Stimulated activated memory B cell treated with anti-CD40 and anti-IgM and Interleukin-4, amounts not matched to agents 10 μg/mL and 1 μg/mL and 100 μg/mL, for 72 hours (primary cell): ENCODE data around the gene CDK6.
A peak's percentile ranks its signal among the peaks of the same experiment; 100 is the strongest.

ENCODE experiments used
- ATAC-seq: fragments of 150-1000 bp; cut with Tn5 transposase; 2 replicates; pipeline ENCODE4 v1.10.0; 2021
- H3K27ac Mint-ChIP-seq: one replicate; pipeline ENCODE4 v1.8.0; 2022; ENCODE audit warnings: mild to moderate bottlenecking, mixed read lengths
- H3K27me3 Mint-ChIP-seq: one replicate; pipeline ENCODE4 v1.8.0; 2022; ENCODE audit warnings: mixed read lengths
- H3K36me3 Mint-ChIP-seq: one replicate; pipeline ENCODE4 v1.8.0; 2022; ENCODE audit warnings: mixed read lengths
- H3K4me1 Mint-ChIP-seq: one replicate; pipeline ENCODE4 v1.8.0; 2022; ENCODE audit warnings: mixed read lengths
- H3K4me3 Mint-ChIP-seq: one replicate; pipeline ENCODE4 v1.8.0; 2022; ENCODE audit warnings: mild to moderate bottlenecking, moderate library complexity, mixed read lengths
- H3K9me3 Mint-ChIP-seq: one replicate; pipeline ENCODE4 v1.8.0; 2022; ENCODE audit warnings: mixed read lengths

CDK6 gene

DNA sequence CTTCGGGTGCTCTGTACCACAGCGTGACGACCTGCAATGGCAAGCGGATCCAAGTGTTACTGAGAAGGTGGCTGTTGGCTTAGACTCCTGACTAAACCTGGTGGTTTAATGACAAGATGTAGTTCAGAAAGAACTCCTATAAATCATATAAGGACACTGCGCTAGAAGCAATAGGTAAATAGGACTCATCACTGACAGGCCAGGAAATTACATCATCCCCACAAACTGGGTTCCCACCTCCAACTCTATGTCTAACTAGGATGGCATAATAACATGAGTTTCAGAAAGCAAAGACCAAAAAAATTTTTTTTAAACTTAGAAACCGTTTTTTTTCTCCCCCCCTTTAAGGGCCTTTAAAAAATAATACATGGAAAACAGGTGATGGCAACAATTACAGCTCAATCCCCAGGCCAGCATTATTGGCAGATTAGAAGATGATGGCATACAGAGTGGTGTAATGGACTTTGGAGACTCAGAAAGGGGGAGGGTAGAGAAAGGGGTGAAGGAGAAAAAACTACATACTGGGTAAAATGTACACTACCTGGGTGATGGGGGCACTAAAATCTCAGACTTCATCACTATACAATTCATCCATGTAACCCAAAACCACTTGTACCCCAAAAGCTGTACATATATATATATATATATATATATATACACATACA is 164.7 kb downstream of the CDK6 start:
- Mint-ChIP-seq H3K27ac (no peak overlapping the region), H3K36me3 (peaks cover 12% of the 10 kb centered on the region), H3K4me1 (peaks cover 6% of the 10 kb centered on the region), H3K4me3 (no peak overlapping the region), H3K27me3 (no peaks in the 10 kb centered on the region), H3K9me3 (no peaks in the 10 kb centered on the region)
- no peak for ATAC-seq

DNA sequence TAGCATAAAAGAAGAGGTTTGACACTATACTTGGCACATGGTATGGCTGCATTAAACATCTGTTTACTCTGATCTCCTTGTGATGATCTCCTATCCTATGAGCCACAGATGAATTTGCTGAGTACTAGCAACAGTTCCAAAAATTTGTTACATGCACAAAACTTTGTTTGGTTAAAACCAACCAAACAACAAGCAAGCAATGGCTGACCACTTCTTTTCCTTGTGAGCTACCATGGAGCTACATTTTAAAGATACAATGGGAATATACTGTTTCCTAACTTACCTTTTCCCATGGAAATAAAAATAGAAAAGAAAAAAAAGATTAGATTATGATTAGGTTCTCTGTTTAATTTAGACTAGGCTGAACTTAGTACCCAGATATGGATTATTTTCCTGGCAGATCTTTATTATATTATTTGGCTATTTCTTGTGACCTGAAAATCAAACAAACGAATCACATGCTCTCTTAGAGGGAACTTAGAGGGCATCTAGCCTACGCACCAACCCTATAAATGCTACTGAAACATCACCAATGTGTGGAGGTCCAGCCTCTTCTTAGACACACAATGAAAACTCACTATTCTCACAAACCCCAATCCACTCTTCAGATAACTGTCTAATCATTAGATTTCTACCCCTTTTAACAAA is 166.0 kb downstream of the CDK6 start:
- no peak overlapping the region for H3K27ac Mint-ChIP-seq
- H3K27me3 Mint-ChIP-seq, result no peaks in the 10 kb centered on the region
- no peak for ATAC-seq
- H3K36me3 Mint-ChIP-seq, result peaks cover 12% of the 10 kb centered on the region
- no peak overlapping the region for H3K4me3 Mint-ChIP-seq
- no peaks in the 10 kb centered on the region for H3K9me3 Mint-ChIP-seq
- peaks cover 6% of the 10 kb centered on the region for H3K4me1 Mint-ChIP-seq

DNA sequence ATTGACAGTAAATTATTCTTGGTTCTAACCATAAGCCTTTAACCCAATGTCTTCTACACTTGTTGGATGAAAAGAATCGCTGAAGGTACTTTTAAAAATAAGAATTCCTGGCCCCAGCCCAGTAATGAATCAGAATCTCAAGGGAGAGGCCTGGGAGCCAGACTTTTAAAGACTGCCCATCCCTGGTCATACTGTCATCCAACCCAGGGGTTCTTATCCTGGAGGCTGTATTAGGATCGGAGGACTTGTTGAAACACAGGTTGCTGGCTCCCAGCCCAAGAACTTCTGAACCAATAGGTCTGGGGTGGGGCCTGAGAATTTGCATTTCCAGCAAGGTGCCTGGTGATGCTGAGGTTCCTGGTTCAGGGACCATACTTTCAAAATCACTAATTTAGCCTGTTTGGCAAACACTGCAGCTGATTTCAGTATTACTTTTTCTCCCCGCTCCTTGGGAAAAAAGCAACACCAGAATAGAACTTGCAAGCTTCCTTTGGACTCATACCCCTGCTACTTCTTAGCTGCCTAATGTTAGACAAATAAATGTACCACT is 166.7 kb downstream of the CDK6 start:
- peaks cover 6% of the 10 kb centered on the region for H3K4me1 Mint-ChIP-seq
- no peak for ATAC-seq
- no peaks in the 10 kb centered on the region for H3K9me3 Mint-ChIP-seq
- H3K4me3 Mint-ChIP-seq, result no peak overlapping the region
- H3K36me3 Mint-ChIP-seq, result peaks cover 12% of the 10 kb centered on the region
- H3K27ac Mint-ChIP-seq, result no peak overlapping the region
- H3K27me3 Mint-ChIP-seq, result no peaks in the 10 kb centered on the region

DNA sequence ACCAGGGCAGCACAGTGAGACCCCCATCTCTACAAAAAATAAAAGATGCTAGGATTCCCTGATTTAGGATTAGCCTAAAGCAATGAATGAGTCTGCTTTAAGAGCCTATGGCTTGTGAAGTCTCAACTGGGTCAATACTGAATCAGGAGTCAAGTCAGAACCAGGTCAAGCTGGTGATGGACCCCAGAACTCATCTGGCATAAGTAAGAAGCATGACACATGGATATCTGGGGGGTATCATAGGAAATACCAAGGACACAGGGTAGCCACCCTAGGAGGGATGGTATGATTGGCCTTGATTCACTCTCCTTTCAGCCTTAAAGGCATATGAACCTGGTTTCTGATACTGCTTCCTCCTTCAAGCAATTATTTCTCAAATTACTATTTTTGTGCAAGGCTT is 167.8 kb downstream of the CDK6 start:
- H3K4me3 Mint-ChIP-seq, result no peak overlapping the region
- ATAC-seq, result no peak
- peaks cover 12% of the 10 kb centered on the region for H3K36me3 Mint-ChIP-seq
- no peak overlapping the region for H3K27ac Mint-ChIP-seq
- no peaks in the 10 kb centered on the region for H3K9me3 Mint-ChIP-seq
- no peaks in the 10 kb centered on the region for H3K27me3 Mint-ChIP-seq
- H3K4me1 Mint-ChIP-seq, result no peaks in the 10 kb centered on the region

DNA sequence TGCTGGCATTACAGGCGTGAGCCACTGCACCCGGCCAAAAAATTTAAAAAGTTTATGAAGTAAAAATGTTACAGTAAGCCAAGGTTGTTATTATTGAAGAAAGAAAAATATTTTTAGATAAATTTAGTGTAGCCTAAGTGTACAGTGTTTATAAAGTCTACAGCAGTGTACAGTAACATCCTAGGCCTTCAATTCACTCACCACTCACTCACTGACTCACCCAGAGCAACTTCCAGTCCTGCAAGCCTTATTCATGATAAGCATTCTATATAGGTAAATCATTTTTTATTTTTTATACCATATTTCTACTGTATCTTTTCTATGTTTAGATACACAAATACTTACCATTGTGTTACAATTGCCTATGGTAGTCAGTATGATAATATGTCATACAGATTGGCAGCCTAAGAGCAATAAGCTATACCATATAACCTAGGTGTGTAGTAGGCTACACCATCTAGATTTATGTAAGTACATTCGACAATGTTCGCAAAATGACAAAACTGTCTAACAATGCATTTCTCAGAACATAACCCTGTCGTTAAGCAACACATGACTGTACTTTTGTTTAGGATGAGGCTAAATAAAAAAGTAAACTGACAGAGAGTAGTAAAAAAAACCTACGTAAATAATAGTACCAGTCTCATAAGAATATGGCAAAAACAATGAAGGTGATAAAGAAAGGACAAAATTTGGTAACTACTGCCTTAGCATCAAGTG is 168.4 kb downstream of the CDK6 start:
- H3K9me3 Mint-ChIP-seq, result no peaks in the 10 kb centered on the region
- H3K27me3 Mint-ChIP-seq, result no peaks in the 10 kb centered on the region
- ATAC-seq, result no peak
- no peak overlapping the region for H3K4me3 Mint-ChIP-seq
- no peaks in the 10 kb centered on the region for H3K4me1 Mint-ChIP-seq
- no peak overlapping the region for H3K27ac Mint-ChIP-seq
- peaks cover 12% of the 10 kb centered on the region for H3K36me3 Mint-ChIP-seq

DNA sequence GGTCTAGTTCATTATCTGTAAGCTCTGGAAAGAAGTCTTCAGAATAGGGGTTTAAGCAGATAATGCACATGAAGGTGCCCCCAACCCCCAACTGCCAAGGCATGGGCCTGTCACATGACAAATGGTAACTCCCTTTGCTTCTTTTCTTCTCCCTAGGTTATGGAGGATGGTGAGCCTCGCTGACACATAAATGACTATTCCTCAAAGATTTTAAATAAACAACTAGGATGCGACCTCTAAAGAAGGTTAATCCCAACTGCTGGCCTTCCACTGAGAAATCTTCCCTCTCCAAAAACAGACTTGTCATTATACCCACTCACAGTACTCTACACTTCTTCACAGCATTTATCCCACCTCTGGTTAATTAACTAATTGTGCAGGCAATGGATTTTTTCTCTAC is 170.4 kb downstream of the CDK6 start:
- H3K4me1 Mint-ChIP-seq, result no peaks in the 10 kb centered on the region
- H3K9me3 Mint-ChIP-seq, result no peaks in the 10 kb centered on the region
- no peak for ATAC-seq
- H3K27ac Mint-ChIP-seq, result no peak overlapping the region
- no peak overlapping the region for H3K4me3 Mint-ChIP-seq
- no peaks in the 10 kb centered on the region for H3K27me3 Mint-ChIP-seq
- H3K36me3 Mint-ChIP-seq, result peaks cover 10% of the 10 kb centered on the region

DNA sequence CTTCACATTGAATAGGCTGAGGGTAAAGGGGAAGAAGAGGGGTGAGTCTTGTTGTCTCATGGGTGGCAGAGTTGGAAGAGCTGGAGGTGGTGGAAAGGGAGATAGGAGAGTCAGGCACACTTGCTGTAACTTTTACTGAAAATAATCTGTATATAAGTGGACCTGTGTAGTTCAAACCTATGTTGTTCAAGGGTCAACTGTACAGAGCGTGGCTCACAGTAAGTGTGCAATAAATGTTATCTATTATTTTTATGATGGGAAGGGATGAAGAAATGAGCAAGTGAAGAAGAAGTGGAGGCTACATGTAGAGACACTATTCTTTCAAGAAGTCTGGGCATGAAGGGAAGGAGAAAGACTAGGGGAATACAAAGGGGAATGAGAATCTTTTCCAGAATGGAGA is 174.7 kb downstream of the CDK6 start:
- Mint-ChIP-seq H3K4me3 (no peak overlapping the region), H3K4me1 (peaks cover 6% of the 10 kb centered on the region), H3K36me3 (no peaks in the 10 kb centered on the region), H3K9me3 (no peaks in the 10 kb centered on the region), H3K27ac (no peak overlapping the region), H3K27me3 (no peaks in the 10 kb centered on the region)
- no peak for ATAC-seq

DNA sequence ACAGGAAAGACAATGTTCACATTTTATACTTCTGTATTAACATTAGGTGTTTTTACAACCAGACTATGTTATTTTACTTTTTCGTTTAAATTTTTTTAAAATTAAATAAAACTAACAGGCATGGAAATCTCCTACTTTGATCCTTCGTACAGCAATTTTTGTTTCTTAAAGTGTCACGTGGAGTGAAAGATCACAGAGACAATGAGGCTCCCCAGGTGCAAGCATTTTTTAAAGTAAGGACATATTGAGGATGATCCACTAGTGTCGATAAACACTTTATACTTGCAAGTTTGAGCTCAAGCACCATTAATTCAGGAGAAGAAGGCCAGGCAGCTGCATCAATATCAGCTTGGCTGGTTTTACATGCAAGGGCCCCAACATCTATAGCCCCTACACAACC is 177.7 kb downstream of the CDK6 start:
- no peak overlapping the region for H3K27ac Mint-ChIP-seq
- no peaks in the 10 kb centered on the region for H3K36me3 Mint-ChIP-seq
- peaks cover 6% of the 10 kb centered on the region for H3K4me1 Mint-ChIP-seq
- no peaks in the 10 kb centered on the region for H3K27me3 Mint-ChIP-seq
- ATAC-seq, result no peak
- H3K4me3 Mint-ChIP-seq, result no peak overlapping the region
- no peaks in the 10 kb centered on the region for H3K9me3 Mint-ChIP-seq

DNA sequence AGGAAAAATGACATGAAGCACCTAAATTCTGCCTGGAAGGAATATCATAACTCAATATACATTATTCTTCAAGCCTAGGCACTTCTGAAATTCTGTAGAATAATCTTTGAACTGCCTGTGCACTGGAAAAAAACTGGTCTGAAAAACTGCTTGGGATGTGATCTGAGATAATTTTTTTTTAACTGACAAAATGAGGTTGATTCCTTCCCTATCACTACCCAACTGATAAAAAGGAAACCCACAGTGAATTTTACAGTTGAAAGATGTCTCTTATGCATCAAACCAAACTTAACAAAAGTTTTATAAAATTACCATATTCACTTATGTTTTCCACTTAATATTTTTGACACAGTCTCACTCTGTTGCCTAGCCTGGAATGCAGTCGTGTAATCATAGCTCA is 179.0 kb downstream of the CDK6 start:
- Mint-ChIP-seq H3K4me1 (peaks cover 6% of the 10 kb centered on the region), H3K27ac (no peak overlapping the region), H3K9me3 (no peaks in the 10 kb centered on the region), H3K36me3 (no peaks in the 10 kb centered on the region), H3K27me3 (no peaks in the 10 kb centered on the region), H3K4me3 (no peak overlapping the region)
- ATAC-seq, result no peak

DNA sequence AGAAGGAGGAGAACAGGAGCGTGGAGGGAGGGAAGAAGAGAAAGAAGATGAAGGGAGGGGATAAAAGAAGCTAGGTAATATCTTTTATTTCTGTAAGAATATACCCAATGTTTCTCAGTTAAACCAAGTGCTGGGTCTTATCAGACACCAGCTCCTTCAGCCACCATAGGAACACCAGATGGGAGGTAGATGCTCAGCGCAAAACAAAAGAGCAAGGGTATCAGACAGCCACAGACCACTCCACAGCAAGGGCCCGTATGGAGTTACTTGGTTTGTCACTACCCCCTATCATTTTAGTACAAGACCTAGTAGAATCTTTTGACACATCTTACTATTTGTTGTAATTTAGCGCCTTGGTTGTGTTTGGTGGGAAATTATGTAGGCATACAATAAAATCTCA is 180.3 kb downstream of the CDK6 start:
- H3K9me3 Mint-ChIP-seq, result no peaks in the 10 kb centered on the region
- ATAC-seq, result no peak

DNA sequence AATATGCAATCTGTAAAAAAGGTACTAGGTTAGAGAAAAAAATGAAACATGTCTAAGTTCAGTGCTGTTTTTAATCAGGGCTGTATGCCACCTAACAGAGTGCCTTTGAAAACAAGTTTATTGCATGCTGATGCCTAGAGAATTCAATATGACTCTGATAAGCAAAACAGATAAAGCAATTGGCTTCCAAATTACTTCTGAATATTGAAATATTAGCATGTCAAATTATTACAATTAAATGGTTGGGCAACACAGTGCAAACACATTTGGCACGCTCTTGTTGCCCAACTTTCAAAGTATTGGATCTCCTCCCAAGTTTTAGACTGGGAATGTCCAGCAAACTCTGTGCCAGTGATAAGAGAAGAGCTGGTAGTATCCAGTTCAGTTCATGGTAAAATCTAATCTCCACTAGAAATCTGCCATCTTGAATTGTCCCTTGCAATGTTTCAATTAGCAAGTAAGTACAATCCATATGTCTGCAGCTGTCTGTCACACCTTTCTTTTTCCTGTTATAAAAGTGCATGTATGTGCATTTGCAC is 181.0 kb downstream of the CDK6 start:
- ATAC-seq, result no peak
- H3K4me3 Mint-ChIP-seq, result no peak overlapping the region
- H3K9me3 Mint-ChIP-seq, result no peaks in the 10 kb centered on the region
- peaks cover 6% of the 10 kb centered on the region for H3K4me1 Mint-ChIP-seq
- H3K27me3 Mint-ChIP-seq, result no peaks in the 10 kb centered on the region
- H3K36me3 Mint-ChIP-seq, result no peaks in the 10 kb centered on the region
- no peak overlapping the region for H3K27ac Mint-ChIP-seq

More for the DNA sequence above, 180.3 kb downstream of the CDK6 start:
- peaks cover 6% of the 10 kb centered on the region for H3K4me1 Mint-ChIP-seq
- no peaks in the 10 kb centered on the region for H3K36me3 Mint-ChIP-seq
- no peaks in the 10 kb centered on the region for H3K27me3 Mint-ChIP-seq
- no peak overlapping the region for H3K27ac Mint-ChIP-seq
- no peak overlapping the region for H3K4me3 Mint-ChIP-seq

DNA sequence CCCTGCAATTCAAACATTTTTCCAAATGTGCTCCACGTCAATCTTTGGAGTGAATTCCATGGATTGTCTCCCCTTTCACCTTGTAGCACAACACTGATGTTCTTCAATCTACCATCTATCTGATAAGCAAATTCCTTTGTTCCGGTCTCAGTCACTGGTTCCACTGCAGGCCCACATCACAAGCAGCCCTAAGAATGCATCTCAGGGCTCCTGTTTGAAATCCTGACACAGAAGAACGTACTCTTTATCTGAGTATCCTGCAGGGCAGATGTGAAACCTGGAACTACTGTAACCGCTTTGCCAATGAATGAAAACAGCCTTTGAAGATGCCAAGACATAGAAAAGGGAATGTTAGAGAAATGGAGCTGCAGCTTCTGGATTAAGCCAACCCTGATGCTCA is 183.2 kb downstream of the CDK6 start:
- ATAC-seq, result no peak
- Mint-ChIP-seq H3K4me3 (no peak overlapping the region), H3K9me3 (no peaks in the 10 kb centered on the region), H3K27ac (no peak overlapping the region), H3K27me3 (no peaks in the 10 kb centered on the region), H3K4me1 (peaks cover 4% of the 10 kb centered on the region), H3K36me3 (no peaks in the 10 kb centered on the region)

DNA sequence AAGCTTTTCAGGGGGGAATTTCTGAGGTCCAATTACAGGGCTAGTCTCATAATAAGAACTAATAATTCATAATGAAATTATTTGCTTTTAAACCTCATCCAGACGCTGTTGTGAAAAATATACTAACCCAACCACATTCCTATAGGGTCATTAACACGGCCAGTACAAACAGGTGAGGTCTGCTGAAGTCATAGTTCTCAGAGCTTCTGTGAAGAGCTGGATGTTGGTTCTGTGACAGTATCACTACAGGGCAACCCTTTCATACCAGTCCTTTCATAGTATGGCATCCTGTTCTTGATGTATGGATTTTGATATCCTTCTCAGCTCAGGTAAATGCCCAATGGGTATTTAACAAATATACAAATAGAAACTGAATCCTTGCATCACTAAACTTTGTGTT is 183.8 kb downstream of the CDK6 start:
- ATAC-seq, result no peak

DNA sequence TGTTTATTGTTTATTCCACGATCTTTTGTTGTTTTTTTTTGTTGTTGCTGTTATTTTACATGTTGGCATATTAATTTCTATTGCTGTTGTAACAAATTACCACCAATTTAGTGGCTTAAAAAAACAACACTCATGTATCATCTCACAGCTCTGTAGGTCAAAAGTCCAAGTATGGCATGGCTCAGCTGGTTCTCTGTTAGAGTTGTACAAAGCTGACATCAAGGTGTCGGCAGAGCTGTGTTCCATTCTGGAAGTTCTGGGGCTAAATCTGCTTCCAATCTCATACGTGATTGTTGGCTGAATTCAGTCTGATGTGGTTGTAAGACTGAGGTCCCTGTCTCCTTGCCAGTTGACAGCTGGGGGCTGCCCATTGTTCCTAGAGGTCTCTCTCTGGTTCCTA is 186.0 kb downstream of the CDK6 start:
- H3K36me3 Mint-ChIP-seq, result peaks cover 5% of the 10 kb centered on the region
- H3K27ac Mint-ChIP-seq, result no peak overlapping the region
- H3K4me1 Mint-ChIP-seq, result peaks cover 31% of the 10 kb centered on the region

More for the DNA sequence above, 183.8 kb downstream of the CDK6 start:
- H3K36me3 Mint-ChIP-seq, result no peaks in the 10 kb centered on the region
- H3K9me3 Mint-ChIP-seq, result no peaks in the 10 kb centered on the region
- no peaks in the 10 kb centered on the region for H3K27me3 Mint-ChIP-seq
- peaks cover 9% of the 10 kb centered on the region for H3K4me1 Mint-ChIP-seq
- H3K27ac Mint-ChIP-seq, result no peak overlapping the region
- no peak overlapping the region for H3K4me3 Mint-ChIP-seq

DNA sequence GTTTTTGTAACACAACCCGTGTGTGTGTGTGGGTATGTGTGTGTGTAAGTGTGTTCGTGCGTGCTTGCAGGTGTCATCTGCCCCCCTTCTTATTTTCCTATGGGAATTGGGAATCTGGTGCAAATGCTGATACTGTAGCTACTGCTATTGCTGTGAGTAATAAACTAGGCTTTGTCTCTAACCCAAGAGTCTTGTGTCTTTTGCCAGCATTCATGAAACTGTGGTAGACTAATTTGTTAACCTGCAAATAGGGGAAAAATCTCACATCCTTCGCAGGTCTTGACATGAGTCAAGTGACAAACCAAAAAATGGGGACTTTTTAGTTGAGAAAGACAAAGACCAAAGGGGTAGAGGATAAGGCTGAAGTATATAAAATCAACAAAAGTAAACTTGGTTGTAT is 188.3 kb downstream of the CDK6 start:
- ATAC-seq, result peak; percentile 69
- Mint-ChIP-seq H3K27me3 (no peaks in the 10 kb centered on the region), H3K36me3 (peaks cover 5% of the 10 kb centered on the region), H3K4me3 (no peak overlapping the region), H3K4me1 (peaks cover 37% of the 10 kb centered on the region), H3K9me3 (no peaks in the 10 kb centered on the region), H3K27ac (no peak overlapping the region)

More for the DNA sequence above, 186.0 kb downstream of the CDK6 start:
- H3K27me3 Mint-ChIP-seq, result no peaks in the 10 kb centered on the region
- no peaks in the 10 kb centered on the region for H3K9me3 Mint-ChIP-seq
- H3K4me3 Mint-ChIP-seq, result no peak overlapping the region
- no peak for ATAC-seq
